H9 (cell line): ENCODE data around the gene HEATR9. TPM values are rescaled to one million over a fixed set of nuclear protein-coding genes. Genes with fewer than 3 reads are reported as not detected.

Experiments used
- DNase-seq: peaks from one replicate; pipeline ENCODE4 v3.0.0-alpha.2; 2017
- H2AFZ ChIP-seq: one replicate; pipeline ENCODE4 v1.6.1; 2013; ENCODE audit warnings: mild to moderate bottlenecking, low read length, control low read depth, moderate library complexity
- H2AK5ac ChIP-seq: 2 replicates; pipeline ENCODE4 v1.6.1; 2013; ENCODE audit warnings: low read length, control low read depth, mixed read lengths; ENCODE audit not compliant: insufficient read length
- H2BK120ac ChIP-seq: one replicate; pipeline ENCODE4 v1.6.1; 2013; ENCODE audit warnings: low read depth, mild to moderate bottlenecking, low read length, control low read depth, inconsistent platforms; ENCODE audit not compliant: poor library complexity, severe bottlenecking
- H2BK12ac ChIP-seq: 2 replicates; pipeline ENCODE4 v1.6.1; 2013; ENCODE audit warnings: low read length, control low read depth, mixed read lengths, low read depth; ENCODE audit not compliant: insufficient read length
- H2BK15ac ChIP-seq: 2 replicates; pipeline ENCODE4 v1.6.1; 2013; ENCODE audit warnings: low read depth, low read length, control low read depth
- H2BK20ac ChIP-seq: one replicate; pipeline ENCODE4 v1.6.1; 2013; ENCODE audit warnings: low read depth, mild to moderate bottlenecking, low read length, control low read depth, inconsistent platforms; ENCODE audit not compliant: poor library complexity, severe bottlenecking
- H2BK5ac ChIP-seq: 2 replicates; pipeline ENCODE4 v1.6.1; 2013; ENCODE audit warnings: low read length, control low read depth, mixed read lengths; ENCODE audit not compliant: insufficient read length
- H3K14ac ChIP-seq: 2 replicates; pipeline ENCODE4 v1.6.1; 2013; ENCODE audit warnings: low read length, control low read depth; ENCODE audit not compliant: insufficient read depth
- H3K18ac ChIP-seq: 2 replicates; pipeline ENCODE4 v1.6.1; 2013; ENCODE audit warnings: low read depth, mild to moderate bottlenecking, mixed read lengths, low read length, control low read depth; ENCODE audit not compliant: insufficient read length
- H3K23ac ChIP-seq: 2 replicates; pipeline ENCODE4 v1.6.1; 2013; ENCODE audit warnings: low read length, control low read depth, mixed read lengths, low read depth; ENCODE audit not compliant: insufficient read length
- H3K23me2 ChIP-seq: 2 replicates; pipeline ENCODE4 v1.6.1; 2013; ENCODE audit warnings: low read depth, mild to moderate bottlenecking, mixed read lengths, low read length, control low read depth; ENCODE audit not compliant: insufficient read length, poor library complexity, severe bottlenecking
- H3K27ac ChIP-seq: 2 replicates; pipeline ENCODE4 v1.5.1; 2013; ENCODE audit warnings: low read length, control low read depth, mixed read lengths, low read depth; ENCODE audit not compliant: insufficient read length
- H3K27me3 ChIP-seq: 2 replicates; pipeline ENCODE4 v1.6.1; 2013; ENCODE audit warnings: low read length, control low read depth, inconsistent platforms; ENCODE audit not compliant: insufficient read depth
- H3K4ac ChIP-seq: 2 replicates; pipeline ENCODE4 v1.6.1; 2013; ENCODE audit warnings: low read depth, mild to moderate bottlenecking, control low read depth, inconsistent platforms, low read length, moderate library complexity
- H3K4me1 ChIP-seq: 2 replicates; pipeline ENCODE4 v1.6.1; 2013; ENCODE audit warnings: low read length, control low read depth, inconsistent platforms; ENCODE audit not compliant: insufficient read depth
- H3K4me2 ChIP-seq: 2 replicates; pipeline ENCODE4 v1.6.1; 2013; ENCODE audit warnings: low read length, control low read depth, mixed read lengths; ENCODE audit not compliant: insufficient read length, insufficient read depth
- H3K56ac ChIP-seq: 2 replicates; pipeline ENCODE4 v1.6.1; 2013; ENCODE audit warnings: low read depth, mild to moderate bottlenecking, mixed read lengths, low read length, control low read depth; ENCODE audit not compliant: insufficient read length
- H3K79me1 ChIP-seq: 2 replicates; pipeline ENCODE4 v1.6.1; 2013; ENCODE audit warnings: low read depth, mild to moderate bottlenecking, moderate library complexity, low read length, control low read depth, inconsistent platforms; ENCODE audit not compliant: insufficient read depth, poor library complexity, severe bottlenecking
- H3K79me2 ChIP-seq: 2 replicates; pipeline ENCODE4 v1.6.1; 2013; ENCODE audit warnings: low read length, control low read depth, inconsistent platforms; ENCODE audit not compliant: insufficient read depth
- H3K9ac ChIP-seq: 2 replicates; pipeline ENCODE4 v1.6.1; 2013; ENCODE audit warnings: low read length, control low read depth, mixed read lengths; ENCODE audit not compliant: insufficient read length; ENCODE audit errors: extremely low read depth
- H3K9me3 ChIP-seq: one replicate; pipeline ENCODE4 v1.6.1; 2013; ENCODE audit warnings: low read depth, low read length, inconsistent platforms; ENCODE audit not compliant: control insufficient read depth
- H3T11ph ChIP-seq: one replicate; pipeline ENCODE4 v1.6.1; 2013; ENCODE audit warnings: mild to moderate bottlenecking, low read length, control low read depth, inconsistent platforms
- H4K20me1 ChIP-seq: one replicate; pipeline ENCODE4 v1.6.1; 2013; ENCODE audit not compliant: control insufficient read depth, insufficient read length, insufficient read depth
- H4K5ac ChIP-seq: 2 replicates; pipeline ENCODE4 v1.6.1; 2013; ENCODE audit warnings: low read depth, mild to moderate bottlenecking, mixed read lengths, low read length, control low read depth; ENCODE audit not compliant: insufficient read length
- H4K8ac ChIP-seq: replicated peaks from 2 replicates; pipeline ENCODE4 v1.6.1; 2013; ENCODE audit warnings: low read length, control low read depth, mixed read lengths, low read depth; ENCODE audit not compliant: insufficient read length
- H4K91ac ChIP-seq: 2 replicates; pipeline ENCODE4 v1.6.1; 2013; ENCODE audit warnings: low read depth, mild to moderate bottlenecking, moderate library complexity, mixed read lengths, low read length, control low read depth; ENCODE audit not compliant: insufficient read length
- H3K27ac Mint-ChIP-seq, 3 experiments: 2 replicates in 2 of 3; 3 replicates in 1 of 3; pipeline ENCODE4 v1.8.0; 2020 to 2021; ENCODE audit warnings: mixed read lengths in 3 of 3, mild to moderate bottlenecking in 1 of 3, moderate library complexity in 1 of 3
- H3K27me3 Mint-ChIP-seq: 2 replicates; pipeline ENCODE4 v1.8.0; 2021; ENCODE audit warnings: low read depth, mild to moderate bottlenecking, moderate library complexity, mixed read lengths
- H3K36me3 Mint-ChIP-seq, 3 experiments: 2 replicates in 2 of 3; 3 replicates in 1 of 3; pipeline ENCODE4 v1.8.0; 2020 to 2021; ENCODE audit warnings: low read depth in 3 of 3, mixed read lengths in 3 of 3; ENCODE audit not compliant: insufficient read depth in 1 of 3
- H3K4me1 Mint-ChIP-seq, 2 experiments: 2 replicates each; pipeline ENCODE4 v1.8.0; 2020; ENCODE audit warnings: mixed read lengths in 2 of 2
- H3K4me3 Mint-ChIP-seq, 2 experiments: 2 replicates in 1 of 2; 3 replicates in 1 of 2; pipeline ENCODE4 v1.8.0; 2020 to 2021; ENCODE audit warnings: mild to moderate bottlenecking in 2 of 2, mixed read lengths in 2 of 2, moderate library complexity in 1 of 2
- H3K9me3 Mint-ChIP-seq, 2 experiments: 2 replicates in 1 of 2; 3 replicates in 1 of 2; pipeline ENCODE4 v1.8.0; 2020; ENCODE audit warnings: mild to moderate bottlenecking in 2 of 2, mixed read lengths in 2 of 2, moderate library complexity in 1 of 2
- CTCF ChIP-seq: fragments of 200-600 bp; sonication (generic); conservative IDR thresholded peaks from 3 replicates; pipeline ENCODE4 v1.8.0; 2021; ENCODE audit warnings: antibody characterized with exemption, mild to moderate bottlenecking
- WGBS: extraction: QIAGEN DNeasy Blood & Tissue Kit; methylation state at CpG from one replicate; pipeline ENCODE4 v1.1.7; 2013; ENCODE audit warnings: missing lambda C conversion rate, low lambda C conversion rate, mixed read lengths; ENCODE audit not compliant: insufficient read length; ENCODE audit errors: extremely low coverage; 5-methylcytosine and 5-hydroxymethylcytosine counted together
- total RNA-seq: library from RNA; stranded (reverse); gene quantifications from 2 replicates; pipeline ENCODE4 v1.2.1, GENCODE V29; 2021

The HEATR9 gene
- total RNA-seq, 1 experiment from 2014 or later, result not detected

- no peak overlapping the region for H3K18ac ChIP-seq
- Mint-ChIP-seq H3K27me3 (no peaks in the 10 kb centered on the region; the same call in 1 of the 2 replicates), H3K4me1 (peaks cover 15 to 20% of the 10 kb centered on the region in 2 experiments), H3K27ac (no peak overlapping the region), H3K36me3 (no peaks in the 10 kb centered on the region), H3K9me3 (no peaks in the 10 kb centered on the region), H3K4me3 (no peak overlapping the region)
- H4K91ac ChIP-seq, result no peak overlapping the region
- H3K79me1 ChIP-seq, result no peaks in the 10 kb centered on the region
- H2BK12ac ChIP-seq, result no peak overlapping the region
- H4K5ac ChIP-seq, result no peak overlapping the region
- no peaks in the 10 kb centered on the region for H3K23me2 ChIP-seq
- no CpG with 5 or more reads among the region's 4 CpGs for WGBS
- H4K20me1 ChIP-seq, result no peaks in the 10 kb centered on the region
- no peak overlapping the region for H2BK5ac ChIP-seq
- no peak overlapping the region for H2BK120ac ChIP-seq
- H2BK20ac ChIP-seq, result no peak overlapping the region
- no peak for TF ChIP-seq CTCF
- H3K4me2 ChIP-seq, result no peak overlapping the region
- no peak overlapping the region for H4K8ac ChIP-seq
- peaks cover 2% of the 10 kb centered on the region; the same call in 1 of the 2 replicates for H3K4me1 ChIP-seq
- no peak overlapping the region for H3K14ac ChIP-seq
- H3K79me2 ChIP-seq, result no peaks in the 10 kb centered on the region
- H2AK5ac ChIP-seq, result no peak overlapping the region
- no peak overlapping the region for H3K27ac ChIP-seq
- no peak overlapping the region for H3K4ac ChIP-seq
- H3K23ac ChIP-seq, result no peak overlapping the region
- no peak overlapping the region for H3K56ac ChIP-seq
- no peak overlapping the region for H3K9ac ChIP-seq
- no peak for DNase-seq
- no peaks in the 10 kb centered on the region for H3K27me3 ChIP-seq
- H2AFZ ChIP-seq, result no peak overlapping the region
- H3T11ph ChIP-seq, result no peak overlapping the region
- H2BK15ac ChIP-seq, result no peak overlapping the region
- H3K9me3 ChIP-seq, result no peaks in the 10 kb centered on the region
These were observed 25.1 kb upstream of the HEATR9 start for GRCh38 chr17:35893751-35894150.
